GM12874 (cell line): ENCODE results near the gene SPIB.

Source experiments
- TF ChIP-seq, protein P1 (sequence below): IDR thresholded peaks from 2 replicates; pipeline ENCODE4 v1.5.1; 2011; ENCODE audit warnings: low read depth, mild to moderate bottlenecking, control low read depth, low read length, moderate library complexity; ENCODE audit not compliant: insufficient read depth

SPIB gene

DNA sequence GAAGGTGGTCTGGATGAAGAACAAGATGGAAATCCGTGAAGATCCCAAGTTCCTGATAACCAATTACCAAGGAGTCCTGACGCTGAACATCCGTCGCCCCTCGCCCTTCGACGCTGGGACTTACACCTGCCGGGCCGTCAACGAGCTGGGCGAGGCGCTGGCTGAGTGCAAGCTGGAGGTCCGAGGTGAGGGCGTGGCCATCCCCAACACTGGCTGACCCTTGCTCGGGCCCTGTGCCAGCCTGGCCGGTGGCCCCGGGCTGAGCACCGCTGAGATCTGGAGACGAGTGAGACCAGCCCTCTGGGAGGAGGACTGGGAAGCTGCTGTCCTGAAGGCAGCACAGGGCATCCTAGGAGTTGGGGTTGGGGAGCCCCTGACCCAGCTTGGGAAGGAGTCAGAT, 45.6 kb downstream of the SPIB start:
- TF ChIP-seq, protein P1, sequence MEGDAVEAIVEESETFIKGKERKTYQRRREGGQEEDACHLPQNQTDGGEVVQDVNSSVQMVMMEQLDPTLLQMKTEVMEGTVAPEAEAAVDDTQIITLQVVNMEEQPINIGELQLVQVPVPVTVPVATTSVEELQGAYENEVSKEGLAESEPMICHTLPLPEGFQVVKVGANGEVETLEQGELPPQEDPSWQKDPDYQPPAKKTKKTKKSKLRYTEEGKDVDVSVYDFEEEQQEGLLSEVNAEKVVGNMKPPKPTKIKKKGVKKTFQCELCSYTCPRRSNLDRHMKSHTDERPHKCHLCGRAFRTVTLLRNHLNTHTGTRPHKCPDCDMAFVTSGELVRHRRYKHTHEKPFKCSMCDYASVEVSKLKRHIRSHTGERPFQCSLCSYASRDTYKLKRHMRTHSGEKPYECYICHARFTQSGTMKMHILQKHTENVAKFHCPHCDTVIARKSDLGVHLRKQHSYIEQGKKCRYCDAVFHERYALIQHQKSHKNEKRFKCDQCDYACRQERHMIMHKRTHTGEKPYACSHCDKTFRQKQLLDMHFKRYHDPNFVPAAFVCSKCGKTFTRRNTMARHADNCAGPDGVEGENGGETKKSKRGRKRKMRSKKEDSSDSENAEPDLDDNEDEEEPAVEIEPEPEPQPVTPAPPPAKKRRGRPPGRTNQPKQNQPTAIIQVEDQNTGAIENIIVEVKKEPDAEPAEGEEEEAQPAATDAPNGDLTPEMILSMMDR = no peak

DNA sequence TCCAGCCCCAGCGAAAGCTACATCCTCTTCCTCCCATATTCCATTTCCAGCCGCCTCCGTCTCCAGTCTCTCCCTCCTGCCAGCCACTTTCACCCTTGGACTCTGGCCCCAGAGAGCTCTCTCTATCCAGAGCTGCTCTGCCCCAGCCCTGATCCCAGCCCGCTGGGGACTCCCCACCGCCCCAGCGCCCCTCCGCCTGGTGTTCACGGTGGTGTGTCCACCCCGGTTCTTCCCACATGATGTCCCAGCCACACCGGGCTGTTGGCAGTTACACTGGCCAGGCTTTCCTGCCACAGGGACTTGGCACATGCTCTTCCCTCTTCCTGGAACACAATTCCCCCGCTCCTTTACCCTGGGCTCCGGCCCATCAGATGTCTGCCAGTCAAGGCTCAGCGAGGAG, 46.3 kb downstream of the SPIB start:
- TF ChIP-seq, protein P1 = no peak

DNA sequence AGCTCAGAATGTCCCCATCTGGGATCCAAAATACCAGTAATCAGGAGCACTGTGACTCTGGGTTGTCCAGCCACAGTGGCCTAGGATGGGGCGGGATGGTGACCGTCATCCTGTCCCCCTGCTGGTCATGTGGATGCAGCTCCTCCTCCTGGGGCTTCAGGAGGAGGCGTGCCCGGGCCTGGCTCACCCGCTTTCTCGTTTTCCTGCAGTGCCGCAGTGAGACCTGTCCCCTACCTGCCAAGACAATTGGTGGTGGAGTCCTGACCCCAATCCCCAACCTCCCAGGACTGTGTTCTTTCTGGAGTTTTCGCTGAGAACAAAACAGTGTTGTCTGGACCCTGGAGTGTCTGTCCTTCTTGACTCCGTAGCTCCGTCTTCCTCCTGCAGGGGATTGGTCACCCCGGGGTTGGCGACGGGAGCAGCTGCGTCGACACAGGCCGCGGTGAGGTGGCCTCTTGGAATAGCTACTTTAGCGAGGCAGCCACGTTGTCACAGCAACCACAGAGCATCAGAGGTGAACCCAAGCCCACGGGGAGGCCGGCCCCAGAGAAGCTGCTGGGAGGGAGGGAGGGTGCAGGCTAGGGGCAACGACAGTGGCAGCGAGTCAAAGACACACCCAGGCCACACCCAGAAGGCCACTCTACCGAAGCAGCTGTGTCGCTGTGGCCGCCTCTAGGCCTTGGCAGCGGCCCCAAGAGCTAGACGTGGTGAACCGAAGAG, 47.4 kb downstream of the SPIB start:
- TF ChIP-seq, protein P1 = peak; percentile 24; the same call in 1 of the 2 replicates

DNA sequence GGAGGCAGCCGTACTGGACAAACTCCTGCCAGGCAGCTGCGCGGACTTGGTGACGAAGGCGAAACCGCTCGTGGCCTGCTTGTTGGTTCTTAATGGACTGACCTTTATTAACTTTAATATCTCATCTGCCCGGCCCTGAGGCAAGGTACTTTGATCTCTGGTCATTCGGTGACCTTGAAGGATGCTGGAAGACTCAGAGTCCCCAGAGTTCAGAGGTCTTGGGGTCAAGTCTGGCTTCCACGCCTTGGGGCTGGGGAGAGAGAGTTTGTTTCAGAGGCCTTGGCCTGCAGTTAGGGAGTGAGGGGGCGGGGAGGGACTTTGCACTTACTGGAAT, 47.9 kb downstream of the SPIB start:
- TF ChIP-seq, protein P1 = no peak

DNA sequence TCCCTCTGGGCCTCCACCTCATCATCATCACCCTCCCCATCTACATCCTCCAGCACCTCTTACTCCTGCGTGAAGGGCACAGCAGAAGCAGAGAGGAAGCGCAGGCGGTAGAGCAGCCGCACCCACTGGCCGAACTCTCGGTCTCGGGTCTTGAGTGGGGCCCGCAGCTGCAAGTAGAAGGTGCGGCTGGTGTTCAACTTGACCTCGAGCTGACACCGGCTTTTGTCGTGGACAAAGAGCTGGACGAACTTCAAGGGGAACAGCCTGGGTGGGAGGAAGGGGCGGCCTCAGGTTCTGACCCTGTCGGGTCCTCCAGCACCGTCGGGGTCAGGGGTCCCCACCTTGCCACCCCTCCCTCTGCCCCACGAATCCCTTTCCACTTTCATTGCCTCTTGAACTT, 48.8 kb downstream of the SPIB start:
- TF ChIP-seq, protein P1 = no peak

DNA sequence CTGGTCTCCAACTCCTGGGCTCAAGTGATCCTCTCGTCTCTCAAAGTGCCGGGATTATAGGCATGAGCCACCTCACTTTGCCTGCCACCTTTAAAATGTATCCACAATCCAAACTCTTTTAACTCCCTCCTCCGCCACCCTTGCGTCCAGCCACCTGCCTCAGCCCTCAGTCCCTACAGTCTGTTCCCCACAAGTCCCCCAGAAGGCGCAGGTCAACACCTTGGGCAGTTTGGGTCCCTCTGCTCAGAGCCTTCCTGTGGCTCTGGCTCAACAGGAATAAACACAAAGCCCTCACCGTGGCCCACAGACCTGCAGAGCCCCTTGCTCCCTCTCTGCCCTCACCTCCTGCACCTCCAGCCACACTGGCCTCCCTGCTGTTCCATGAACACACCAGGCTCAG, 50.1 kb downstream of the SPIB start:
- TF ChIP-seq, protein P1 = no peak

DNA sequence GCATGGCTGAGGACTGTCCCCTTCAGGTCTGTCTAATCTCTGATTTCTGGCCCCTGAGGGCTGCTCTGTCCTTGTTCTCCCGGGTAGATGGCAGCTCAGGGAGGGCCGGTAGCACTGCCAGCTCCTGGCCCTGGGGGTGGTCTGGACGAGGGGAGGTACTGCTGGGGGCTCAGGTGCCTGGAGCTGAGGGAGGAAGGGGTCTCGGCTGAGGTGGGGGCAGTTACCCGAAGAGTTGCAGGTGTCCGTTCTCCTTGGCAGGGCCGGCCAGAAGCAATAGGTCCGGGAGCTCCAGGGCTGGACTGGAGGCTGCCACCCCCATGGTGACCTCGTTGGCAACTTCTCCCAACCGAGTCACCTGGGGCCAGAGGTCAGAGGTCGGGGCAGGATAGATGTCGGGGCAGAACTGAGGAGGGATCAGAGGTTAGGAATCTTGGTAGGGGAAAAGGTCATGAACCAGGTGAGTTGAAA, 56.4 kb downstream of the SPIB start:
- TF ChIP-seq, protein P1 = no peak

DNA sequence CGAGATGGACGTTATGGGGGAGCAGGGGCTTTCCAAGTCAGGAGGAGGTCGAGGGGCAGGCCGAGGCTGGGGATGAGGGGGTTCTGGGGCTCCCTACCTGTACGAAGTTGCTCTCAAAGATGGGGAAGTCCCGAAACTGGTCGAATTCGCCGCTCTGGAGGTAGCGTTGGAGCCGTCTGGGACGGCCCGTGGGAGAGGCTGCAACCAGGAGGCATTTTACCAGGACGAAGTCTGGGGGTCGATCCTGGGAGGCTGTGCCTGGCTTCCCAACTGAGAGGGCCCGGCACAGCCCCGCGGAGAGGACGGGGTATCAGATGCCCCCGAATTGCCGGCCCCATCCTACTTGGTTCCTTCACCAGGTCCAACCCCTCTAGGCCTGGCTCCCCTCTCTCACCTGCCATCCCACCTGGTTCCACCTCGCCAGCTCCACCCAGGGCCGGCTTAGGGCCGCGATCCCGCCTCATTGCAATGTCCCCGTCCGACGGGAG, 57.0 kb downstream of the SPIB start:
- TF ChIP-seq, protein P1 = no peak
